Femur (tissue), 1 donor: ENCODE data around the gene SDHB.
A peak's percentile ranks its signal among the peaks of the same experiment; 100 is the strongest.
"Not testable (repeated sequence)": the region's sequence is repeated elsewhere in the genome, so short reads cannot be mapped to it uniquely, and the experiment has no call there.

Experiments
- DNase-seq: peaks from one replicate; pipeline ENCODE4 v3.0.0-alpha.2; 2017

SDHB gene

GRCh38 chr1:17071794-17072193, 18.0 kb upstream of the SDHB start:
- DNase-seq, result no peak

DNA sequence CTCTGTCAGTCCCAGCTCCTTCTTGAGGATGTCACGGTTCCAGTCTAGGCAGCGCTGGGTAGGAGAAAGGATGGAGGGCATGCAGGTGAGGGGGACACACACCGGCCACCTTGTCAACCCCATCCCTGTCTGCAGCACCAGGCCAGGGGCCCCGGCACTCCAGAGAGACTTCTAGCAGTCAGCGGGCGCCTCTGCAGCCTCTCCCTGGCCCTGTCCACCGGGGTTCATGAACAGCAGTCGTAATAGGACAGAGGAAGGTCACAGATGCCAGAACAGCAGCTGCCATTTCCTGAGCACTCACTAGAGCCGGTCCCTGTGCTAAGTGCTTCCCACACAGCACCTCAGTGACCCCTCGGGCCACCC, 16.3 kb upstream of the SDHB start:
- no peak for DNase-seq

GRCh38 chr1:17069452-17070162, 15.8 kb upstream of the SDHB start:
- DNase-seq, result no peak

GRCh38 chr1:17068789-17069188, 15.0 kb upstream of the SDHB start:
- no peak for DNase-seq

- no peak for DNase-seq
Measured at GRCh38 chr1:17067465-17068240, 13.8 kb upstream of the SDHB start.

DNA sequence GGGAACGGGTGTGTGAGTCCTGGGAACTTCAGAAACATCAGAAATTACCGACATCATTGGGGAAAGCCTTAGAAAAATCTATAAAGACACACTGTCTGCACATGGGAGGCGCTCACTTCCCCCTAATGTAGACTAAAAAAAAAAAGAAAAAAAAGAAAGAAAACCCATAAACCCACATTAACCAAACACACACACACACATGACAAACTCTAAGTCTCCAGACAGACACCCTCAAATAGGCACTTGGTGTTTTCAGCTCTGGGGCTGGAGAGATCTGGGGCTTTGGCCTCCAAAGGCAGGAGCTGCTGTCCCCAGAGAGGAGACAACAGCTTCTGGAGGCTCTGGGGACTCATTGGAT, 13.2 kb upstream of the SDHB start:
- no peak for DNase-seq

GRCh38 chr1:17066361-17067068, 12.7 kb upstream of the SDHB start:
- DNase-seq, result no peak

DNA sequence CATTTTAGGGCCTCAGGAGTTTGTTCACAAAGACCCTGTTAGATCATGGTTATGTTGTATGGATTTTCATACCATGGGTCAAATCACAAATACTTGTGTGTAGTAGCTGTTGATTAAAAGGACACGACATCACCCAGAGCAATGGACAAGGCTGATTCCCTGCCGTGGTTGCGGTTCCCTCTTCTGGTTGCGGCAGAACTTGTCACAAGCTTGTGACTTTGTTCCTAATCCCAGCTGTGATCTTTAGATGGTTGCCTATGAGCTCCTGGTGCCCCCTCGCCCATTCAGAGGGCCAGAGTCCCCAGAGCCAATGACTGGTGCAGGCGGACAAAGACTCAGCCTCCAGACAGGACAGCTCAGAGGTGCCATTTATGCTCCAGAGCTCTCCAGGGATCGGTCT, 11.8 kb upstream of the SDHB start:
- no peak for DNase-seq

DNA sequence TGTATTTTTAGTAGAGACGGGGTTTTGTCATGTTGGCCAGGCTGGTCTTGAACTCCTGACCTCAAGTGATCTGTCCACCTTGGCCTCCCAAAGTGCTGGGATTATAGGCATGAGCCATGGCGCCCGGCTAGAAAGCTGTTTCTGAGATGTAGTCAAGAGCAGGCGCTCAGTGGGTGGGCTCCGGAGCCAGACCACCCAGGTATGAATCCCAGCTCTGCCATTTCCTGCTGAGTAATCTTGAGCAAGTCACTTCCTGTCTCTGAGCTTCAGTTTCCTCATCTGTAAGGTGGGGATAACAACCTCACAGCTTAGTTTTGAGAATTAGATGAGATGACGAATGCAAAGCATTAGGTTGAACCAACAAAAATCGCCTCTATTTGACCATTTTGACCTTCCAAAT, 8.9 kb upstream of the SDHB start:
- DNase-seq, result not testable (repeated sequence)

- DNase-seq, result no peak
Measured at GRCh38 chr1:17061892-17062291, 8.1 kb upstream of the SDHB start.

DNA sequence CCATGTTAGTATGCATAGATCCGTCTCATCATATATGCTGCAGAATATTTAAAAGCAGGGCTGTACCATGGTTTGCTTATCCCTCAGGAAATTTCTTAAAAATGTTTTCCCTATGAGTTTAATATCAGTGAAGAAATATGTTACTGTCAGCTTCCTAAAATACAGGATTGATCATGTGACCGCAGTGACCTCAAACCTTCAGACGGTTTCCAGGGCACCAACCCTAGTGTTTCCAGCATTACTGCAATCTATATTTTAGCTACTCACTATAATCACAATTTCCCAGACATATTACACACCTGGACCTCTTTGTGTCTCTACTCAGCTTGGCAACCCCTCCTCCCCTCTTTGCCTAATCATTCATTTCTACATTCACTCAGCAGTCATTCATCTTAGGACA, 7.7 kb upstream of the SDHB start:
- DNase-seq, result no peak

DNA sequence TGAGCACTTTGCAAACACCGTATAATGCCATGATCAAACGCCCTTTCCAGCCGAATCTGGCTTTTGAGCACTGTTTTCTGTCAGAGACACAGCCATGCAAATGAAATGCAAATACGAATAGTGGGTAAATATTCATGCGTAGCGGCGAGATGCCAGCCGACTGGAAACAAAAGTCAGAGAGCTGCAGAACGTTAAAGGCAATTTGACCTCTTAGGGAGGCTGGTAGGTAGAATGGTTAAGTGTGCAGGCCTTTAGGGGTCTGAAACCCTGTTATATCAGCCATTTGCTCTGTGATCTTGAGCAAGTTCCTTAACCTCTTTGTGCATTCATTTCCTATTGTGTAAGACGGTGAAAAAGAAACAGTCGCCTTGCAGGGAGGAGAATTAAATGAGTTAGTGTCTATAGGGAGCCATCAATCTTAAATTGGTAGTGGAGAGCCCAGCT, 6.5 kb upstream of the SDHB start:
- DNase-seq, result no peak

DNA sequence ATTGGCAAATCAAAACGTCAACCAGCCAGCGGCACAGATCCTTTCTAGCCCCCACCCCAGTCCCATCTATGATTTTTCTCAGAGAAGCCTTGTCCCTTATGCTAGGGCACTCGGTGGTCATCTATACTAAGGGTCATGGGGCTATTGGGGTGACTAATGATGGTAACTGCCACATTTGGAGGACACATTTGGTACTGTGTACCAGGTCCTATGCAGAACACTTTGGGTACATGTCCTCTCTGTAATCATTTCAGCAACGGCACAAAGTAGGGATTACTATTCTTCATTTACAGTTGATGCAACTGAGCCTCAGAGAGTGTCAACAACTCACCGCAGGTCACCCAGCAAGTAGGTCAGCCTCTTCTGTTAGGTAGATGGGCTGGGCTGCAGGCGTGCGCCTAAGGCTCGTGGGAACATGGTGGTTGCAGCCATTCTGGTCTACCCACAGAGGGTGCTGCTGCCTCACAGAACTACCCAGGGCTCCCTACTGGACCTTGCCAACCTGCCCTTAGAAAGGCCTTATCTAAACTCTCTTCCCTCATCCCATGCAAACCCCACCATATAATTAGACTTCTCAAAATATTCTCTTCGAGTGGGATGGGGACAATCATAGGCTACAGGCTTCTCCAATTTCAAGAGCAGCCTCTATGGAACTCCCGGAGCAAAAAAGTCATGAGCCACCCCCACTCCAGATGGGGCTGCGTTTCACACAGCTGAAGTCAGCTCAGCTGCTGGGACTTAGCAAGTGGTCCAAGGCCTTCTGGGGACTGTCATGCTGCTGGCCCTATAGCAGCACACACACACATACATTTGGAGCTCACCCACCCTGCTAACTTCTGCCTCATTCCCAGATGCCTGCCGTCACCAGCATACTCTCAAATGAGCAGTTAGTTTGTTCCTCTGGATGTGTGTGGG, 5.8 kb upstream of the SDHB start:
- peak; percentile 83 for DNase-seq

- no peak for DNase-seq
Measured at GRCh38 chr1:17056551-17056950, 2.7 kb upstream of the SDHB start.

DNA sequence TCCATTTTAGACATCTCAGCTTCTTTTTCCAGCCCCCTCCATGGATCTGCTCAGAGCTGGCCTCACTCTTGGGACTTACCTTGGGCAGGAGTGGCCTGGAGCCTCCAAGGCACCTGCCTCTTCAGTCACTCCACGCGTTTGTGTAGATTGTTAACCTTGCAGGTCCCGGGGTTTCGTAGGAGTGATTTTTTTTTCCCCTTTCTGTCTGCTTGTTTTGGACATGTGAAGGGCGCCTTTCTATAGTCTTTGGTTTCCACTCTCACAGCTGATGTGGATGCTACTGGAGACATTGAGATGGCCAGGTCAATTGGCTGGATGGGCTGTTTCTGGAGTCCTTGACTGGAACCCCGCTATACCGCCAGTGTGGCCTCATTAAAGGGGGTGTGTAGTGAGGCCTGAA, 2.0 kb upstream of the SDHB start:
- DNase-seq, result no peak

- no peak for DNase-seq
Measured at GRCh38 chr1:17053086-17053684, 647 bp downstream of the SDHB start.

GRCh38 chr1:17052641-17053040, 1.2 kb downstream of the SDHB start:
- no peak for DNase-seq

- no peak for DNase-seq
Measured at GRCh38 chr1:17052038-17052437, 1.8 kb downstream of the SDHB start.

GRCh38 chr1:17047924-17048323, 5.9 kb downstream of the SDHB start:
- DNase-seq, result no peak

- no peak for DNase-seq
Measured at GRCh38 chr1:17046334-17046657, 7.5 kb downstream of the SDHB start.

DNA sequence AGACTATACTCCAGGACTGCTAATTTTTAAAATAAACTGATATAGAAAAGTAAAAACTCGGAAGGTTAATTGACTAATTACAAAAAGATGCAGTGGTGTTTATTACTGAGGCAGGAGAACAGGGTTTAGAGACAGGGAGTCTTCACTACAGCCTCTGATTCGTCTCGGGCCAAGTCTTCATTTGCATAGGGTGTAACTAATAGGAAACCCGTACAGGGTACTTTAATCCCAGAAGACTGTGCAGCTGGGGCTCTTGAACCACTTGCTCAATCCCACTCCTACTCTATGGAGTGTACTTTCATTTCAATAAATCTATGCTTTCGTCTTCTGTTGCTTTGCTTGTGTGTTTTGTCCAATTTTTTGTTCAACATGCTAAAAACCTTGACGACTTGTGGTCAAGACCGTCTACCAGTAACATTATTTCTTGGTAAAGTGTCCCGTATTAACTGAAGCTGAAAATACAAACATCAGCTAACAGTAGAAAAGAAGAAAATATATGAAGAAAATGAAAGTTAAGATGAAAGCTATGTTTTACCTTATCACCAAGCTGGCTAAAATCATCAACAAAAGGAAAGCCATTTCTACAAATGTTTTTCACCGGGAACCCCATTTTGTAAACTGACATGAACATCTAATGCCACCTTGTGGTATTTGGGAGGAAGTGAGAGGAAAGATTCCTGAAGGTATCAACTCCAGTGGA, 8.0 kb downstream of the SDHB start:
- no peak for DNase-seq

- DNase-seq, result no peak
Measured at GRCh38 chr1:17045150-17045549, 8.7 kb downstream of the SDHB start.
